Measurements from ENCODE around the gene AJAP1.

- TF ChIP-seq CTCF (IDR thresholded peaks at IDR 0.05): no peak
- TF ChIP-seq POLR2AphosphoS5 (IDR thresholded peaks at IDR 0.05): no peak
Observed at GRCh38 chr1:4802024-4802423, 147.6 kb downstream of the AJAP1 start.

All from sigmoid colon (tissue), 4 donors.